HG03521 (cell line): ENCODE measurements around the gene PRRG4.
"Not testable (repeated sequence)": the region's sequence is repeated elsewhere in the genome, so short reads cannot be mapped to it uniquely, and the experiment has no call there.

Experiments used
- ATAC-seq: cut with Tn5 transposase; IDR thresholded peaks from one replicate; pipeline ENCODE4 v1.9.1; 2021; ENCODE audit warnings: mild to moderate bottlenecking, moderate library complexity; ENCODE audit not compliant: unreplicated experiment

Gene PRRG4

GRCh38 chr11:32884770-32885384 is 55.1 kb downstream of the PRRG4 start:
- ATAC-seq = no peak

DNA sequence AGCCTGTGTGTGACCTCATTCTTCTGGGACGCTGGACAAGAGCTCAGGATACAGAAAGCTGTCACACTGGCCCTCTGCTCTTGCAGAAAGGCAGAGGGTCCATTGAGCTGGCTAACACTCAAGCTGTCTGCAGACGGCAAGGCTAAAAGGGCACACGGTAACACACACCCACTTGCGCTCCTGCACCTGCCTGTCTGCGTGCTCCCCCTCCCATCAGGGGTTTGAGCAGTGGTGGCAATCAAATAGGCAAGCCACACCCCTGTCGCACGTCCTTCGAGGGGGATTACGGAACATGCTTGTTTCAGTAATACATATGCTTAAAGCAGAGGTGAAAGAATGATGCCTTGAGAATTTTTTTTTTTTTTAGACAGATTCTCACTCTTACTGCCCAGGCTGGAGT is 55.8 kb downstream of the PRRG4 start:
- no peak for ATAC-seq

GRCh38 chr11:32886180-32886579 is 56.5 kb downstream of the PRRG4 start:
- ATAC-seq = no peak

DNA sequence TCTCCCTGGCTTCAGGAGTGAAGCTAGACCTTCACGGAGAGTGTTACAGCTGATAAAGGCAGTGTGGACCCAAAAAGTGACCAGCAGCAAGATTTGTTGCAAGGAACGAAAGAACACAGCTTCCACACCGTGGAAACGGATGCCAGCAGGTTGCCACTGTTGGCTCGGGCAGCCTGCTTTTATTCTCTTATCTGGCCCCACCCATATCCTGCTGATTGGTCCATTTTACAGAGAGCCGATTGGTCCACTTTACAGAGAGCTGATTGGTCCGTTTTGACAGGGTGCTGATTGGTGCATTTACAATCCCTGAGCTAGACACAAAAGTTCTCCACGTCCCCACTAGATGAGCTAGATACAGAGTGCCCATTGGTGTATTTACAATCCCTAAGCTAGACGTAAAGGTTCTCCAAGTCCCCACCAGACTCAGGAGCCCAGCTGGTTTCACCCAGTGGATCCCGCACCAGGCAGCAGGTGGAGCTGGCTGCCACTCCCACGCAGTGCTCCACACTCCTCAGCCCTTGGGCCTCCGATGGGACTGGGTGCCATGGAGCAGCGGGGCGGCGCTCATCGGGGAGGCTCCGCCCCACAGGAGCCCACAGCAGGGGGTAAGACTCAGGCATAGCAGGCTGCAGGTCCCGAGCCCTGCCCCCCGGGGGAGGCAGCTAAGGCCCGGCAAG is 58.1 kb downstream of the PRRG4 start:
- not testable (repeated sequence) for ATAC-seq

DNA sequence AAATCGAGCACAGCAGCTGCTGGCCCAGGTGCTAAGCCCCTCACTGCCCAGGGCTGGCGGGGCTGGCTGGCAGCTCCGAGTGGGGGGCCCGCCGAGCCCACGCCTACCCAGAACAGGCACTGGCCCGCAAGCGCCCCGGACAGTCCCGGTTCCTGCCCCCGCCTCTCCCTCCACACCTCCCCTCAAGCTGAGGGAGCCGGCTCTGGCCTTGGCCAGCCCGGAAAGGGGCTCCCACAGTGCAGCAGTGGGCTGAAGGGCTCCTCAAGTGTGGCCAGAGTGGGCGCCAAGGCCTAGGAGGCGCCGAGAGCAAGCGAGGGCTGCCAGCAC is 58.6 kb downstream of the PRRG4 start:
- not testable (repeated sequence) for ATAC-seq

GRCh38 chr11:32888805-32889204 is 59.1 kb downstream of the PRRG4 start:
- no peak for ATAC-seq

DNA sequence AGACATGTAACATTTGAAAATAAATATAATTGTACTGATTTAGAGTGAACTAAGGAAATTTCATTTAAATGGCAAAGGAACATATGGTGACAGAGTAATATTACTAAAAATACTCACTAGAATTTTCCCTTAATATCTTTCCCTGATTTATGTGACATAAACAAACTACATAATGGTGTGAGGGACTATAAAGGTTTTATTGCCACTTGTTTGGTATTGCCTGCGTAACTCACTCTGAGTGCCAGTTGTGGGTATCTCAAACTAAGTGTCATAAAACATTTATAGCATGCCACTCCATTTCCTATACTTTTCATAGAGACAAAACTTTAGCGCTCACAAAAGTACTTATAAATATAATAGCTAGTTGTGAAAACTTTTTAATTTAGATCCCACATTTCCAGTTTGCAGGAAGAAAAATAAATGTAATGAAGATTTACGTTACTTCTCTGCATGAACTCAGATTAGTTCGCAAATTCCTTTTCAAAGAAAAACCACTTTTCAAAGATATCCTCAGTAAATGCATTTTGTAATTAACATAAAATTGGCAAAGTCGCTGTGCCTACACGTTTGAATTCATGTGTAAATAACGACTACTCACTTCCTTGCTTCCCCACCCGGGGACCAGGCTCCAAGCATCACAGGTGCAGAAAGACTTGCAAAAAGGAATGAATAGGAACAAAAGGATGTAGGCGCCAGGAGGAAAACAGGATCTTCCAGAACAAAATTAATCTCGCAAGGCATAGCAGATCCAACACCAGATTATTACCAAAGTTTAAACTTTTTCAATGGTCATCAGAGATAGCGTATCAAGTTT is 61.3 kb downstream of the PRRG4 start:
- no peak for ATAC-seq

DNA sequence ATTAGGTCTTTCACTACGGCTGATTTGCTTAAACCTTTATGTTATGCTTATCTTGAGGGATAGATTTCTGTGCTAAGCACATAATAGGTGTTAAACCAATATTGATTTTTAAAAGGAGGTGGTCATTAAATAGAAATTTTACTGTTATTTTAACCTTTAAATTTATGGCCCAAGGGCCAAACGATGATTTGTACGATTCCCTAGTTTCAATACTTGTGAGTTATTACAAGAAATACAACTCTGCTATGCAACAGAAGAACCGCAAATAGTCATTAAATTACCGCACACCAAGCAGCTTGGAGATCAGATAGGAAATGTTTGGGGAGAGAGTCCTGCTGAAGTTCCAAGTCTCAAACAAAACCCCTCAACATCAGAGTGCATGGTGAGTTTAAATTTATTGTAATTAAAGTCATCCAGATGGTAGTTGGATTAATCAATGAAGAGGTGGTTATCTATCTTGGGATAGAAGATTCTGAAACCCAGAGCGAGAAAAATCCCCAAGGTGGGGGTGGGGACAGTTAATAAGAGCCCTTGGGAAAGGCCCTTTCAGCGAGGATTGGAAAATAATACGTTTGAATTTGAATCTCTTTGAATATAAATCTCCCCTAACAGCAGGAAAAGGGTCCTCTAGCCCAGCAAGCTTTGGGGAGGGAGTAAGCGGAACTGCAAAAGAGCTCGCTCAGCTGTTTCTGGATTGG is 62.1 kb downstream of the PRRG4 start:
- no peak for ATAC-seq

DNA sequence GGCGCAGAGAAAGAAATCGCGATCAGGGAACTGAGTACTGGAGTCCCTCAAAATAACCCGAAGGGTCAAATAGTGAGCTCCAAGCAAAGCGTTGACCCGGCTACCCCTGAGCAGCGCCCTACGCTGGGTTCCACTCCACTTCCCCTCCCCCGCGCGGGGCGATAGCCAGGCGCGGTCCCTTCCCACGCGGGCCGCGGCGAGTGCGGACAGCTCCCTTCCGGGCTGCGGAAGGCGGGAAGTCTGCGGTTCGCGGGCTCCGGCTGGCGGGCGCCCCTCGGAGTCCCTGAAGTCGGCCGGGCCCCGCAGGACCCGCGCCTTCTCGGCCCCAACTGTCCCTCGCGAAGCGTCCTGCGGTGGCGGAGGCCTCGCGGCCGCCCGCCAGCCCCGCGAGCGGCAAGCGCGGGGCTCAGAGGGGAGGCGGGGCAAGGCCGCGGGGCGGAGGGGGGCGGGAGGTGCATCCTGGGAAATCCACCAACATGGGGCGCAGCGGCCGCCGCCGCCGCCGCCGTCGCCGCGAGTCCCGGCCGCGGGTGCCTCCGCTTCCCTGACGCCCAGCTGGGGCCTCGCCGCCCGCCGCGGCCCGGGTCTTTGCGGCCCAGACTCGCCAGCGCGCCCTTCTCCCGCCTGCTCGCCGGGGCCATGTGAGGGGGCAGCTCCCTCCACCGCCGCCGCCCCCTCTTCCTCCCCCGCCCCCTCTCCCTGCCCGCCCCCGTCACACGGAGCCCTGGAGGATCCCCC is 62.8 kb downstream of the PRRG4 start, which contains the start of gene QSER1:
Gene QSER1, plus strand, starts transcription at position 457 of the 738 bp plus-strand sequence. CDS start 315 bp downstream, outside the sequence.
- ATAC-seq = peak; percentile 53

DNA sequence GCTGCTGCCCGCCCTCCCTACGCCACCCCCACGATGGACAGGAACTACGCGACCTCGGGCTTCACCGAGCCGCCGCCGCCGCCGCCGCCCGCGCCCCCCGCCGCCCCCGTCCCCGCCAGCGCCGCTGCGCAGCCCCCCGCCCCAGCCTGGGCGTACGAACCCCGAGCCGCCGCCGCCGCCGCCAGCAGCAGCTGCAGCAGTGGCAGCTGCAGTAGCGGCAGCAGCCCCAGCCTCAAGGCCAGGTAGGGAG is 63.3 kb downstream of the PRRG4 start:
- no peak for ATAC-seq

- peak; percentile 40 for ATAC-seq
Observed at GRCh38 chr11:32893343-32894148, 63.8 kb downstream of the PRRG4 start.

- ATAC-seq = no peak
Observed at GRCh38 chr11:32894149-32894827, 64.6 kb downstream of the PRRG4 start.

- ATAC-seq = no peak
Observed at GRCh38 chr11:32894921-32895320, 65.2 kb downstream of the PRRG4 start.

- no peak for ATAC-seq
Observed at GRCh38 chr11:32895471-32895870, 65.7 kb downstream of the PRRG4 start.

- ATAC-seq = no peak
Observed at GRCh38 chr11:32897103-32897502, 67.4 kb downstream of the PRRG4 start.

DNA sequence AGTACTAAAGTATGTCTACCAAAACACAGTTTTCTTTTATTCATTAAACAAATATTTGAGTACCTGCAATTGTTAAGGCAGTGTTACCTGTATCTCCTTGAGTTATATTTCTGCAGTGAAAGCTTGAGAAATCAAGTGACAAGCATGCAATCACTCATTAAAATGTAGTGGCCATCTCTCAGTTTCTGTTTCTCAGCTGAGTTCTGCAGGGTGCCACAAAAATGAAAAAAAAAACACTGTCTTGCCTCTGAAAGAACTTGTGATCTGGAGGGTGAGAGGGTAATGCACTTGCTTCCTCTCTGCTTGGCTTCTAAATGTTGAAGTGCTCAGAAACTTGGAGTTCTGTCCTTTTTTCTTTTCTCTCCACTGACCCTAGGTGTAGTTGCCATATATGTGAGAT is 69.7 kb downstream of the PRRG4 start:
- no peak for ATAC-seq

GRCh38 chr11:32902089-32902665 is 72.5 kb downstream of the PRRG4 start:
- no peak for ATAC-seq

- no peak for ATAC-seq
Observed at GRCh38 chr11:32905028-32905667, 75.4 kb downstream of the PRRG4 start.
